Globus pallidus (tissue), 1 donor: ENCODE results near the gene CDH6.

Experiments used
- DNase-seq: peaks from one replicate; pipeline ENCODE4 v3.0.0-alpha.2; 2015; ENCODE audit warnings: low spot score

CDH6 gene

GRCh38 chr5:31377274-31377946 is 183.9 kb downstream of the CDH6 start:
- no peak for DNase-seq

DNA sequence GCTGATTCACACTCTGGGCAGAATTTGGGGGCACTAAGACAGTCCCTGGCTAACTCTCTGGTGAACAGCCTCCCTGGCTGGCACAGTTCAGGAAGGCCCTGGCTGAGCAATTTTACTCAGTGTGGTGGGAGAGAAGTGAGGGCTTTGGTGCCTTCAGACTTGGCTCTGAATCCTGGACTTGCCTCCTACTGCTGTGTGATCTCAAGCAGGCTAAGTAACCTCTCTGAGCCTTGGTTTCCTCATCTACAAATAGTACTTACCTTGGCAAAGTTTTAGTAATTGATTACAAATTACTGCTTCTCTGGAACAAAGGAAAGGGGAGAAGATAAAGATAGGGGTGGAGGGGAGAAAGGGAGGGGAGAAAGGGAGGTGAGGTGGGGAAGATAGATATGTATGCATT is 184.7 kb downstream of the CDH6 start:
- no peak for DNase-seq
